ENCODE results near the gene DNAAF1.

- TF ChIP-seq POLR2A (IDR thresholded peaks at IDR 0.05) (no peak), CTCF (IDR thresholded peaks at IDR 0.05) (no peak)
Observed at GRCh38 chr16:84196101-84196500, 51.0 kb downstream of the DNAAF1 start.
